Measurements from ENCODE around the gene HCFC1.

DNA sequence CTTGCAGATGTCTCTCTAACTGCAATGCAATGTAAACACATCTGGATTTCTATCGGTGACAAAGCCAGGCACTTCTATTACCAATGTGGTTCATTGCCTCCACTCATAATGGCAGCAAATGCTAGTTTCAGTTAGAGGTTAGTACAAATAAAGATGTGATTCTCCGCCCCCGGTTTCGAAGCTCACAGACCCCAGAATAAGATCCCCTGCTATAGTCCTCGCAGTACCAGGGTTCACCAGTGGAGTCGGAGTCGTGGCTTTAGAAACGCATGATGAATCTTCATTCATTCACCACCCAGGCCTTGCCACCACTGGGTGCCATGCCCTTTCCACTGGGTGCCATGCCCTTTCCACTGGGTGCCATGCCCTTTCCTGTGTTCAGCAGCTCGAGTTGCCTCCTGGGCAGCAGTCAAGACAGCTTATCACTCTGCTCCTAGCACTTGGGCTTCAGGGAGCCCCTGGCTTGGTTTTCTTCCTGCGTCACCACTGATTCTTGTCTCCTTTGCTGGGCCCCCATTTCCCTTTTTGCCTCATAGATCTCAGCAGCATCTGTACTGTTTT, 33.3 kb downstream of the HCFC1 start:
- TF ChIP-seq, protein P1, sequence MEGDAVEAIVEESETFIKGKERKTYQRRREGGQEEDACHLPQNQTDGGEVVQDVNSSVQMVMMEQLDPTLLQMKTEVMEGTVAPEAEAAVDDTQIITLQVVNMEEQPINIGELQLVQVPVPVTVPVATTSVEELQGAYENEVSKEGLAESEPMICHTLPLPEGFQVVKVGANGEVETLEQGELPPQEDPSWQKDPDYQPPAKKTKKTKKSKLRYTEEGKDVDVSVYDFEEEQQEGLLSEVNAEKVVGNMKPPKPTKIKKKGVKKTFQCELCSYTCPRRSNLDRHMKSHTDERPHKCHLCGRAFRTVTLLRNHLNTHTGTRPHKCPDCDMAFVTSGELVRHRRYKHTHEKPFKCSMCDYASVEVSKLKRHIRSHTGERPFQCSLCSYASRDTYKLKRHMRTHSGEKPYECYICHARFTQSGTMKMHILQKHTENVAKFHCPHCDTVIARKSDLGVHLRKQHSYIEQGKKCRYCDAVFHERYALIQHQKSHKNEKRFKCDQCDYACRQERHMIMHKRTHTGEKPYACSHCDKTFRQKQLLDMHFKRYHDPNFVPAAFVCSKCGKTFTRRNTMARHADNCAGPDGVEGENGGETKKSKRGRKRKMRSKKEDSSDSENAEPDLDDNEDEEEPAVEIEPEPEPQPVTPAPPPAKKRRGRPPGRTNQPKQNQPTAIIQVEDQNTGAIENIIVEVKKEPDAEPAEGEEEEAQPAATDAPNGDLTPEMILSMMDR (IDR thresholded peaks at IDR 0.05; ENCODE audit: borderline replicate concordance, extremely low read depth, low read length, poor library complexity, severe bottlenecking) = peak; percentile 31
- no peak for TF ChIP-seq EZH2 (IDR thresholded peaks at IDR 0.05; ENCODE audit: borderline replicate concordance, low read depth, low read length, severe bottlenecking)
